ENCODE measurements around the gene CDH4.

- TF ChIP-seq CTCF (conservative IDR thresholded peaks at IDR 0.05; ENCODE audit: low read length) (no peak), EZH2phosphoT487 (IDR thresholded peaks at IDR 0.05; ENCODE audit: borderline replicate concordance, low read depth, low read length) (no peak)
Measured at GRCh38 chr20:61809006-61809770, 557.1 kb downstream of the CDH4 start.

All from OCI-LY7 (cell line).